ENCODE data around the gene CSDE1. TPM values are rescaled to one million over a fixed set of nuclear protein-coding genes. Genes with fewer than 3 reads are reported as not detected.

CSDE1 gene
- total and polyA plus RNA-seq, 11 donors: 177 to 1,317 (median 871) TPM

DNA sequence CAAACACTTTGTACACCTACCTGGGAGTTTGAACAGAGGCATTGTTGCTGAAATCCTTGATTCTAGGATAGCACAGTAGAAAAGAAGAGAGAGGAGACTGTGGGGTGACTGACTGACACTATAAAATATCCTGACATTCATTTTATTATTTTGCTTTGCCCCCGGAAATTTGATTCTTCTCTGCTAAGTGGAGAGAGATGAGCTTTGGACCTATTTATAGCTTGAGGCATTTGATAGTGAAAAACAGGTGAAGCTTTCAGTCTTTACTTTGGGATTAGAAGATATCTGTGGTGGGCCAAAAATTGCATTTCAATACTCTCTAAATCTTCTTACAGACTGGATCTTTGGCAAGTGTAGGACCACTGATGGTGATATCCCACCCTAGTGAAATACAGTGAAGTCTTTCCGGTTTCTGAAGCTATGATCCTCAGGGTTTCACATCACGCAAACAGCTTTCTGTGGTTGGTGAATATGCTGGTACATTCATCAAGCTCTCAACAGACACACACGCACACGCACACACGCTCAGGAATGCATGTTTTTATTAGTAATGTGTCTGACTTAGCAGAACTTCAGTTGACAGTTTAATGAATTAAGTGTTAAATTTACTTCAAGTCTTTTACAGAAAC is 62.2 kb downstream of the CSDE1 start, which contains the start of gene AMPD1:
Gene AMPD1, minus strand, starts transcription at position 117 of the 629 bp plus-strand sequence. Its CDS starts 75 bp downstream, at position 42.
- Histone ChIP-seq H3K4me1 (no peaks in the 10 kb centered on the region), H3K4me3 (no peak within 1 kb of the TSS), H3K36me3 (no peaks in the 10 kb centered on the region), H3K27ac (no peak within 1 kb of the TSS), H3K9me3 (no peaks in the 10 kb centered on the region), H3K27me3 (peaks cover 0 to 3% (median 0%) of the 10 kb centered on the region in 9 donors)
- TF ChIP-seq CTCF (IDR thresholded peaks at IDR 0.05) (no peak), POLR2A (IDR thresholded peaks at IDR 0.05) (no peak)
- DNase-seq: no peak
- intact Hi-C loops (cut with DNase I): no loop called here
- no peak for ATAC-seq
- WGBS, 4 donors: 69 to 82% (median 80%) methylated on average over 6 of the region's 6 CpGs

- intact Hi-C loops (cut with DNase I): no loop called here
- Histone ChIP-seq H3K27ac (no peak overlapping the region), H3K4me3 (no peak overlapping the region), H3K36me3 (no peaks in the 10 kb centered on the region), H3K4me1 (no peaks in the 10 kb centered on the region), H3K9me3 (no peaks in the 10 kb centered on the region), H3K27me3 (peaks cover 0 to 3% (median 0%) of the 10 kb centered on the region in 9 donors)
- WGBS, 4 donors: 83 to 84% (median 83%) methylated on average over 9 of the region's 9 CpGs
- TF ChIP-seq CTCF (IDR thresholded peaks at IDR 0.05): no peak
- DNase-seq: no peak
- no peak for ATAC-seq
Measured at GRCh38 chr1:114694540-114695310, 63.1 kb downstream of the CSDE1 start.

GRCh38 chr1:114692947-114693346 is 64.8 kb downstream of the CSDE1 start:
- intact Hi-C loops (cut with DNase I): no loop called here
- Histone ChIP-seq H3K4me1 (no peaks in the 10 kb centered on the region), H3K4me3 (no peak overlapping the region), H3K36me3 (no peaks in the 10 kb centered on the region), H3K27ac (no peak overlapping the region), H3K9me3 (no peaks in the 10 kb centered on the region), H3K27me3 (peaks cover 0 to 11% (median 0%) of the 10 kb centered on the region in 9 donors)
- no peak for ATAC-seq
- no peak for DNase-seq
- no peak for TF ChIP-seq CTCF (IDR thresholded peaks at IDR 0.05)
- WGBS, 4 donors: 90 to 95% (median 92%) methylated on average over 3 of the region's 3 CpGs

GRCh38 chr1:114691061-114691460 is 66.7 kb downstream of the CSDE1 start:
- WGBS, 4 donors: 85 to 88% (median 87%) methylated on average over 2 of the region's 2 CpGs
- Histone ChIP-seq H3K4me1 (no peaks in the 10 kb centered on the region), H3K36me3 (no peaks in the 10 kb centered on the region), H3K27ac (no peak overlapping the region), H3K9me3 (no peaks in the 10 kb centered on the region), H3K27me3 (peaks cover 0 to 20% (median 0%) of the 10 kb centered on the region in 9 donors), H3K4me3 (no peak overlapping the region)
- TF ChIP-seq CTCF (IDR thresholded peaks at IDR 0.05) (no peak), POLR2A (IDR thresholded peaks at IDR 0.05) (no peak)
- intact Hi-C loops (cut with DNase I): no loop called here
- ATAC-seq: no peak
- no peak for DNase-seq

All from heart left ventricle (tissue), 16 donors.